Pancreas (tissue), 10 donors: ENCODE measurements around the gene CT47C1. TPM values are rescaled to one million over a fixed set of nuclear protein-coding genes. Genes with fewer than 3 reads are reported as not detected.

ENCODE experiments used
- ATAC-seq, 4 donors: fragments of 200-7000 bp; cut with Tn5 transposase; one replicate each; pipeline versions ENCODE4 v1.8.0 to v1.9.1; 2020; ENCODE audit warnings: mild to moderate bottlenecking in 4 of 4, moderate library complexity in 4 of 4
- DNase-seq, 6 donors: peaks; one replicate each; pipeline ENCODE4 v3.0.0-alpha.2; 2020
- FAIRE-seq: peaks from 2 replicates; lab custom pipeline; 2012; peaks lifted over from hg19 to GRCh38; lab: Jason Lieb, UNC
- H3K27ac ChIP-seq, 4 donors: fragments of 200-600 bp; sonication (generic); 1 replicate in 3 of 4; 2 replicates in 1 of 4; pipeline versions ENCODE4 v1.5.0 to v1.8.0; 2020
- H3K27me3 ChIP-seq, 4 donors: fragments of 200-600 bp; one replicate each; pipeline ENCODE4 v1.8.0; 2021
- H3K36me3 ChIP-seq, 3 donors: fragments of 200-600 bp; sonication (generic) in 1 of 3; one replicate each; pipeline versions ENCODE4 v1.5.0 to v1.8.0; 2020 to 2021
- H3K4me1 ChIP-seq, 3 donors: fragments of 200-600 bp; one replicate each; pipeline ENCODE4 v1.8.0; 2021
- H3K4me3 ChIP-seq, 4 donors: fragments of 200-600 bp; sonication (generic) in 2 of 4; one replicate each; pipeline versions ENCODE4 v1.5.0 to v1.8.0; 2020 to 2021
- H3K9me3 ChIP-seq, 4 donors: fragments of 200-600 bp; one replicate each; pipeline ENCODE4 v1.8.0; 2021
- CTCF ChIP-seq, 4 donors: fragments of 200-600 bp; sonication (generic) in 3 of 4; IDR thresholded peaks; one replicate each; pipeline versions ENCODE4 v1.5.0 to v1.8.0; 2021; ENCODE audit warnings: antibody characterized with exemption in 4 of 4
- WGBS, 2 donors: extraction: QIAGEN DNeasy Blood & Tissue Kit; methylation state at CpG; one replicate each; pipeline ENCODE4 v1.1.7; 2013; 5-methylcytosine and 5-hydroxymethylcytosine counted together
- intact Hi-C, 3 donors: fragments of 100-400 bp; cut with DNase I; formaldehyde crosslinking; loops; one replicate each; pipeline versions ENCODE4 v1.11.1 to v1.14.2; 2022
- polyA plus RNA-seq, 2 donors: library from polyadenylated mRNA; stranded (reverse); fragments of 200-250 nt; gene quantifications; one replicate each; pipeline ENCODE4 v1.2.3, GENCODE V29; 2013
- total RNA-seq, 6 donors: library from RNA; stranded (reverse); fragmentation: NEBNext Ultra II Directional in 4 of 6; extraction: Animal tissue kit (Norgen Biotek cat#: 25700) in 4 of 6; gene quantifications; one replicate each; pipeline versions ENCODE4 v1.2.1 to v1.2.4, GENCODE V29; 2021 to 2023
- donor health status: healthy with polysubstance abuse.
- donor health status: DM: no; HTN: no; CAD: no; lungs with moderate emphysema.
- donor health status: DM: no; HTN: no; CAD: no.
- donor health status: control.
- donor health status: control.
- donor health status: Bipolar disorder and iron deficiency.
- donor health status: DM: yes; HTN: yes; CAD: no.
- donor health status: DM: no; HTN: no; CAD: no.
- donor health status: DM: no; HTN: no; CAD: no.
- donor health status: DM: yes; HTN: yes; CAD: no.

CT47C1 gene
- total and polyA plus RNA-seq, 8 donors = not detected

GRCh38 chrX:119094819-119095218 lies 22.0 kb downstream of the CT47C1 start:
- Histone ChIP-seq H3K27ac (no peak overlapping the region), H3K27me3 (peaks cover 0 to 6% (median 1%) of the 10 kb centered on the region in 4 donors), H3K4me3 (no peak overlapping the region), H3K36me3 (no peaks in the 10 kb centered on the region), H3K9me3 (no peaks in the 10 kb centered on the region), H3K4me1 (no peaks in the 10 kb centered on the region)
- 52 to 79% methylated on average over 3 of the region's 3 CpGs for WGBS, 2 donors
- ATAC-seq (no peak), DNase-seq (no peak), FAIRE-seq (no peak)
- intact Hi-C loops = no loop called here
- TF ChIP-seq CTCF (IDR thresholded peaks at IDR 0.05) = no peak

- H3K9me3 ChIP-seq = no peaks in the 10 kb centered on the region
- intact Hi-C loops = no loop called here
- ATAC-seq (no peak), DNase-seq (no peak), FAIRE-seq (no peak)
- H3K4me1 ChIP-seq = no peaks in the 10 kb centered on the region
- H3K27me3 ChIP-seq = peaks cover 0 to 6% (median 0%) of the 10 kb centered on the region in 4 donors
- no peak overlapping the region for H3K27ac ChIP-seq
- no peaks in the 10 kb centered on the region for H3K36me3 ChIP-seq
- no peak overlapping the region for H3K4me3 ChIP-seq
- no peak for TF ChIP-seq CTCF (IDR thresholded peaks at IDR 0.05)
These were observed 23.1 kb downstream of the CT47C1 start for GRCh38 chrX:119095936-119096335.

- H3K27me3 ChIP-seq = peaks cover 0 to 20% (median 0%) of the 10 kb centered on the region in 4 donors
- H3K9me3 ChIP-seq = no peaks in the 10 kb centered on the region
- intact Hi-C loops = no loop called here
- FAIRE-seq (no peak), DNase-seq (no peak), ATAC-seq (no peak)
- no peaks in the 10 kb centered on the region for H3K36me3 ChIP-seq
- no peak overlapping the region for H3K27ac ChIP-seq
- TF ChIP-seq CTCF (IDR thresholded peaks at IDR 0.05) = no peak
- no peak overlapping the region for H3K4me3 ChIP-seq
- WGBS, 2 donors = 88% methylated on average over 1 of the region's 1 CpG
- no peaks in the 10 kb centered on the region for H3K4me1 ChIP-seq
These were observed 28.4 kb downstream of the CT47C1 start for GRCh38 chrX:119101168-119101567.

GRCh38 chrX:119105826-119106225 lies 33.0 kb downstream of the CT47C1 start:
- Histone ChIP-seq H3K9me3 (no peaks in the 10 kb centered on the region), H3K27ac (no peak overlapping the region), H3K4me1 (no peaks in the 10 kb centered on the region), H3K4me3 (no peak overlapping the region), H3K36me3 (no peaks in the 10 kb centered on the region), H3K27me3 (peaks cover 0 to 17% (median under 1%) of the 10 kb centered on the region in 4 donors)
- intact Hi-C loops = no loop called here
- FAIRE-seq (no peak), ATAC-seq (no peak), DNase-seq (no peak)
- TF ChIP-seq CTCF (IDR thresholded peaks at IDR 0.05) = no peak

GRCh38 chrX:119107206-119107605 lies 34.4 kb downstream of the CT47C1 start:
- H3K36me3 ChIP-seq = no peaks in the 10 kb centered on the region
- DNase-seq (no peak), FAIRE-seq (no peak), ATAC-seq (no peak)
- H3K4me1 ChIP-seq = no peaks in the 10 kb centered on the region
- H3K9me3 ChIP-seq = no peaks in the 10 kb centered on the region
- H3K4me3 ChIP-seq = no peak overlapping the region
- peaks cover 0 to 21% (median 2%) of the 10 kb centered on the region in 4 donors for H3K27me3 ChIP-seq
- no peak for TF ChIP-seq CTCF (IDR thresholded peaks at IDR 0.05)
- intact Hi-C loops = no loop called here
- no peak overlapping the region for H3K27ac ChIP-seq
